A549 (cell line): ENCODE data around the gene NDRG2. TPM values are rescaled to one million over a fixed set of nuclear protein-coding genes. Genes with fewer than 3 reads are reported as not detected.
"Not testable (repeated sequence)": the region's sequence is repeated elsewhere in the genome, so short reads cannot be mapped to it uniquely, and the experiment has no call there.

Source experiments
- ATAC-seq, 2 experiments: fragments of 200-7000 bp in 1 of 2; fragments of >200 bp in 1 of 2; cut with Nextera tagmentation in 1 of 2; cut with Tn5 transposase in 1 of 2; 3 replicates each; pipeline versions ENCODE4 v1.8.0 to v1.9.1; 2018 to 2020; ENCODE audit warnings: mild to moderate bottlenecking in 1 of 2, moderate library complexity in 1 of 2
- CTCF ChIA-PET: fragments of 300-600 bp; sonication (Branson Sonifier 250); formaldehyde crosslinking; extraction: SDS; loops from one replicate; lab custom pipeline; 2021; ENCODE audit warnings: antibody characterized with exemption, inconsistent platforms; lab: Yijun Ruan, JAX
- POLR2A ChIA-PET: fragments of 350-600 bp; formaldehyde crosslinking; extraction: SDS; loops from one replicate; lab custom pipeline; 2021; ENCODE audit warnings: antibody characterized with exemption, inconsistent platforms; lab: Yijun Ruan, JAX
- DNase-seq, 2 experiments: peaks; one replicate each; pipeline versions ENCODE4 v3.0.0 to v3.0.0-alpha.2; 2011 to 2016; ENCODE audit warnings: low read depth in 1 of 2, low spot score in 1 of 2
- FAIRE-seq: peaks from 2 replicates; lab custom pipeline; 2011; peaks lifted over from hg19 to GRCh38; lab: Jason Lieb, UNC
- H3K27ac ChIP-seq, 2 experiments: fragments of >200 bp; sonication (Bioruptor Twin); formaldehyde crosslinking; 3 replicates each; pipeline ENCODE4 v1.5.1; 2016 to 2017
- H3K4me1 ChIP-seq: fragments of >200 bp; sonication (Bioruptor Twin); formaldehyde crosslinking; 3 replicates; pipeline ENCODE4 v1.6.1; 2016
- H3K4me2 ChIP-seq: fragments of >200 bp; sonication (Bioruptor Twin); formaldehyde crosslinking; 3 replicates; pipeline ENCODE4 v1.6.1; 2016
- H3K4me3 ChIP-seq: fragments of >200 bp; sonication (Bioruptor Twin); formaldehyde crosslinking; 3 replicates; pipeline ENCODE4 v1.5.1; 2016
- H3K9me3 ChIP-seq: fragments of >200 bp; sonication (Bioruptor Twin); formaldehyde crosslinking; 3 replicates; pipeline ENCODE4 v1.6.1; 2016
- ATOH8 ChIP-seq: fragments of 250-450 bp; sonication (Bioruptor Pico); IDR thresholded peaks from 2 replicates; pipeline ENCODE4 v1.5.0; 2020; ENCODE audit warnings: low read depth, mild to moderate bottlenecking, moderate library complexity
- BCL3 ChIP-seq: fragments of >200 bp; sonication (Bioruptor Twin); formaldehyde crosslinking; IDR thresholded peaks from 3 replicates; pipeline ENCODE4 v1.6.1; 2016
- BHLHE40 ChIP-seq: IDR thresholded peaks from 2 replicates; pipeline ENCODE4 v1.6.1; 2012; ENCODE audit warnings: low read depth, low read length, inconsistent platforms
- CBX8 ChIP-seq: fragments of 200-600 bp; sonication (generic); IDR thresholded peaks from 2 replicates; pipeline ENCODE4 v1.6.1; 2016
- CHD4 ChIP-seq: fragments of 200-600 bp; sonication (generic); IDR thresholded peaks from 2 replicates; pipeline ENCODE4 v1.6.1; 2016; ENCODE audit warnings: antibody characterized with exemption, mild to moderate bottlenecking, borderline replicate concordance
- EHMT2 ChIP-seq: fragments of 200-600 bp; sonication (generic); IDR thresholded peaks from 2 replicates; pipeline ENCODE4 v1.6.1; 2016; ENCODE audit warnings: antibody characterized with exemption, low read depth, mild to moderate bottlenecking, moderate library complexity
- EP300 ChIP-seq, 2 experiments: fragments of >200 bp; sonication (Bioruptor Twin); formaldehyde crosslinking; IDR thresholded peaks; 2 replicates in 1 of 2; 3 replicates in 1 of 2; pipeline ENCODE4 v1.6.1; 2016 to 2017
- FOSB ChIP-seq: fragments of 250-450 bp; sonication (Bioruptor Pico); IDR thresholded peaks from 2 replicates; pipeline ENCODE4 v1.5.0; 2020; ENCODE audit warnings: mild to moderate bottlenecking, moderate library complexity
- FOSL2 ChIP-seq, 2 experiments: fragments of 450-650 bp in 1 of 2; fragments of >200 bp in 1 of 2; sonication (Bioruptor Twin) in 1 of 2; formaldehyde crosslinking; IDR thresholded peaks; 2 replicates each; pipeline versions ENCODE4 v1.5.0 to v1.6.1; 2016 to 2020; ENCODE audit warnings: mild to moderate bottlenecking in 1 of 2, moderate library complexity in 1 of 2
- HES2 ChIP-seq: fragments of >200 bp; sonication (Bioruptor Twin); formaldehyde crosslinking; IDR thresholded peaks from 2 replicates; pipeline ENCODE4 v1.6.1; 2016
- HMGXB4 ChIP-seq: fragments of 250-450 bp; sonication (Bioruptor Pico); IDR thresholded peaks from 2 replicates; pipeline ENCODE4 v1.5.0; 2021; ENCODE audit warnings: mild to moderate bottlenecking, moderate library complexity, borderline replicate concordance
- JUNB ChIP-seq: fragments of >200 bp; sonication (Bioruptor Twin); formaldehyde crosslinking; IDR thresholded peaks from 2 replicates; pipeline ENCODE4 v1.6.1; 2016
- KDM1A ChIP-seq: fragments of 200-600 bp; sonication (generic); IDR thresholded peaks from 2 replicates; pipeline ENCODE4 v1.6.1; 2016; ENCODE audit warnings: low read depth, mild to moderate bottlenecking
- MAX ChIP-seq: IDR thresholded peaks from 2 replicates; pipeline ENCODE4 v1.6.1; 2012
- MYC ChIP-seq: IDR thresholded peaks from 2 replicates; pipeline ENCODE4 v1.6.1; 2012; ENCODE audit warnings: mild to moderate bottlenecking, inconsistent platforms, low read length, improper control_type of control experiment, borderline replicate concordance
- PHF8 ChIP-seq: fragments of 200-600 bp; sonication (generic); IDR thresholded peaks from 2 replicates; pipeline ENCODE4 v1.6.1; 2016; ENCODE audit warnings: low read depth, mild to moderate bottlenecking, antibody characterized with exemption, moderate library complexity, borderline replicate concordance
- POLR2A ChIP-seq: IDR thresholded peaks from 2 replicates; pipeline ENCODE4 v1.6.1; 2012; ENCODE audit warnings: mild to moderate bottlenecking, low read length
- RARB ChIP-seq: fragments of 250-450 bp; sonication (Bioruptor Pico); IDR thresholded peaks from 2 replicates; pipeline ENCODE4 v1.8.0; 2021; ENCODE audit warnings: mild to moderate bottlenecking, moderate library complexity
- RNF2 ChIP-seq: fragments of 200-600 bp; sonication (generic); IDR thresholded peaks from 2 replicates; pipeline ENCODE4 v1.6.1; 2016; ENCODE audit warnings: low read depth, mild to moderate bottlenecking, antibody characterized with exemption, moderate library complexity, borderline replicate concordance
- TFCP2L1 ChIP-seq: fragments of 250-450 bp; sonication (Bioruptor Pico); IDR thresholded peaks from 2 replicates; pipeline ENCODE4 v1.5.0; 2021; ENCODE audit warnings: mild to moderate bottlenecking
- TP53 ChIP-seq: fragments of 250-450 bp; sonication (Bioruptor Pico); IDR thresholded peaks from 2 replicates; pipeline ENCODE4 v1.5.0; 2021; ENCODE audit warnings: mild to moderate bottlenecking, moderate library complexity
- WGBS: methylation state at CpG from one replicate; pipeline ENCODE4 v1.1.6; 2017; ENCODE audit errors: missing lambda C conversion rate; 5-methylcytosine and 5-hydroxymethylcytosine counted together
- polyA plus RNA-seq, 4 experiments: library from polyadenylated mRNA; depleted of rRNA in 3 of 4; stranded (reverse); fragments of >200 nt; fragmentation: RNase III in 1 of 4; extraction: RNeasy Plus Mini Kit Qiagen cat#74134 plus additional on column Dnase treatment in 1 of 4; gene quantifications; 2 replicates in 3 of 4; 3 replicates in 1 of 4; pipeline ENCODE4 v1.2.3, GENCODE V29; 2011 to 2017

NDRG2 gene
- polyA plus RNA-seq, 2 of the 4 experiments (the other 2 are of a cell fraction): 4.7 to 6.8 TPM

- POLR2A ChIA-PET: no interaction called here
- Histone ChIP-seq H3K9me3 (no peaks in the 10 kb centered on the region), H3K4me3 (no peak overlapping the region), H3K4me2 (no peak overlapping the region), H3K4me1 (no peaks in the 10 kb centered on the region), H3K27ac (no peak overlapping the region)
- DNase-seq: no peak
- TF ChIP-seq TFCP2L1: no peak
- no peak for TF ChIP-seq CHD4
- TF ChIP-seq KDM1A: no peak
- no peak for TF ChIP-seq HMGXB4 (CRISPR knock-in tag)
- no peak for TF ChIP-seq EP300 (IDR thresholded peaks at IDR 0.05)
- TF ChIP-seq BCL3: no peak
- no peak for TF ChIP-seq BHLHE40
- TF ChIP-seq MAX: no peak
- TF ChIP-seq RNF2: no peak
- TF ChIP-seq HES2: no peak
- no peak for TF ChIP-seq FOSB (CRISPR knock-in tag)
- TF ChIP-seq FOSL2 (IDR thresholded peaks at IDR 0.05): no peak
- no peak for TF ChIP-seq FOSL2 (CRISPR knock-in tag; IDR thresholded peaks at IDR 0.05)
- no peak for TF ChIP-seq MYC
- TF ChIP-seq PHF8: no peak
- FAIRE-seq: no peak
- ATAC-seq: no peak
- CTCF ChIA-PET: interaction anchor here (1.5 to 7.3 kb wide), 6 partner anchors 26 to 72 kb away, joined by 4 to 323 read pairs (median 10); partner anchors contain the start of genes ARHGEF40 and NDRG2
- WGBS: 31% methylated on average over 8 of the region's 8 CpGs
Measured at GRCh38 chr14:21042918-21043317, 18.1 kb upstream of the NDRG2 start.

GRCh38 chr14:21041676-21042433 is 17.0 kb upstream of the NDRG2 start, which contains the start of gene RNASE7:
Gene RNASE7 (plus strand): TSS chr14:21042362. CDS start chr14:21042993, 631 bp downstream.
- H3K27ac ChIP-seq: no peak within 1 kb of the TSS
- ATAC-seq: no peak
- POLR2A ChIA-PET: no interaction called here
- TF ChIP-seq CBX8 (no peak), ATOH8 (CRISPR knock-in tag) (no peak), TP53 (CRISPR knock-in tag) (no peak), EHMT2 (no peak), MYC (no peak), JUNB (no peak), RARB (no peak), POLR2A (no peak)
- TF ChIP-seq, all 56 proteins: peak for 0
- CTCF ChIA-PET: interaction anchor here (0.8 to 7.3 kb wide), 7 partner anchors 8 to 346 kb away, joined by 3 to 323 read pairs (median 24); partner anchors contain the start of gene NDRG2
- no peak for DNase-seq
- WGBS: 63% methylated on average over 11 of the region's 11 CpGs
- Histone ChIP-seq H3K9me3 (no peaks in the 10 kb centered on the region), H3K4me1 (no peaks in the 10 kb centered on the region), H3K4me3 (no peak within 1 kb of the TSS), H3K4me2 (no peak within 1 kb of the TSS)
- FAIRE-seq: no peak

- H3K9me3 ChIP-seq, H3K4me1 ChIP-seq, DNase-seq, ATAC-seq, H3K4me3 ChIP-seq, FAIRE-seq, H3K4me2 ChIP-seq, H3K27ac ChIP-seq, POLR2A ChIA-PET: not testable (repeated sequence)
- CTCF ChIA-PET: interaction anchor here (0.8 to 7.3 kb wide), 31 partner anchors 8 to 349 kb away, joined by 3 to 323 read pairs (median 8); partner anchors contain the start of genes NDRG2, RNASE8 and TPPP2
- 58% methylated on average over 3 of the region's 3 CpGs for WGBS
Measured at GRCh38 chr14:21040941-21041340, 16.1 kb upstream of the NDRG2 start.
